Esophagus muscularis mucosa (tissue), 3 donors: ENCODE measurements around the gene ANO6.
A peak's percentile ranks its signal among the peaks of the same experiment; 100 is the strongest.

Experiments used
- CTCF ChIP-seq, 3 experiments: fragments of 200-600 bp in 2 of 3; fragments of 450-650 bp in 1 of 3; sonication (generic) in 2 of 3; IDR thresholded peaks; one replicate each; pipeline ENCODE4 v1.5.1; 2017 to 2019; ENCODE audit warnings: antibody characterized with exemption in 3 of 3, mild to moderate bottlenecking in 2 of 3, moderate library complexity in 1 of 3
- POLR2A ChIP-seq: fragments of 450-650 bp; IDR thresholded peaks from one replicate; pipeline ENCODE4 v1.6.1; 2017; ENCODE audit warnings: antibody characterized with exemption, moderate library complexity, mild to moderate bottlenecking, low read depth
- POLR2AphosphoS5 ChIP-seq, 2 donors: sonication (generic); formaldehyde crosslinking; IDR thresholded peaks; one replicate each; pipeline ENCODE4 v1.6.1; 2017; ENCODE audit warnings: antibody characterized with exemption in 2 of 2

GRCh38 chr12:45309836-45310626 is 94.1 kb downstream of the ANO6 start:
- TF ChIP-seq POLR2A (no peak), CTCF (IDR thresholded peaks at IDR 0.05) (peak in 1 of 3 experiments; percentile 27), POLR2AphosphoS5 (IDR thresholded peaks at IDR 0.05) (no peak)
